HepG2 (cell line): ENCODE results near the gene CLPX. TPM values are rescaled to one million over a fixed set of nuclear protein-coding genes. Genes with fewer than 3 reads are reported as not detected.
A peak's percentile ranks its signal among the peaks of the same experiment; 100 is the strongest.

ENCODE experiments used
- ATAC-seq: fragments of 200-7000 bp; cut with Tn5 transposase; 3 replicates; pipeline ENCODE4 v1.9.1; 2020; ENCODE audit warnings: mild to moderate bottlenecking, moderate library complexity
- BruUV-seq: library from RNA; stranded (reverse); fragments of 400-500 nt; replicated peaks from 2 replicates; lab custom pipeline; 2021; lab: Mats Ljungman, UMichigan
- CTCF ChIA-PET: fragments of 300-600 bp; formaldehyde crosslinking; extraction: SDS; loops from one replicate; lab custom pipeline; 2021; ENCODE audit warnings: low total read pairs, inconsistent platforms, low intra/inter-chr PET ratio; lab: Yijun Ruan, JAX
- POLR2A ChIA-PET: fragments of 350-600 bp; sonication (Branson Sonifier 250); formaldehyde crosslinking; loops from one replicate; lab custom pipeline; 2020; ENCODE audit warnings: antibody characterized with exemption, inconsistent platforms; lab: Yijun Ruan, JAX
- DNase-seq: peaks from one replicate; pipeline ENCODE4 v3.0.0-alpha.2; 2015; ENCODE audit warnings: low spot score
- FAIRE-seq: peaks from 3 replicates; lab custom pipeline; 2011; peaks lifted over from hg19 to GRCh38; lab: Jason Lieb, UNC
- H2AFZ ChIP-seq: one replicate; pipeline ENCODE4 v1.6.1; 2011; ENCODE audit warnings: low read length, inconsistent platforms
- H3K27ac ChIP-seq: fragments of 300-600 bp; 3 replicates; pipeline ENCODE4 v1.8.0; 2011; ENCODE audit warnings: mixed run types, mild to moderate bottlenecking, mixed read lengths, low read length, inconsistent platforms; ENCODE audit not compliant: insufficient read depth; ENCODE audit errors: extremely low read length
- H3K27me3 ChIP-seq, 2 experiments: fragments of 200-600 bp in 1 of 2; 2 replicates in 1 of 2; 3 replicates in 1 of 2; pipeline versions ENCODE4 v1.6.0 to v1.8.0; 2011; ENCODE audit warnings: low read length in 2 of 2, mild to moderate bottlenecking in 2 of 2, moderate library complexity in 2 of 2, inconsistent platforms in 1 of 2; ENCODE audit not compliant: insufficient read depth in 2 of 2, control insufficient read depth in 1 of 2
- H3K36me3 ChIP-seq, 2 experiments: fragments of 200-600 bp in 1 of 2; replicated peaks in 1 of 2; 2 replicates in 1 of 2; 3 replicates in 1 of 2; pipeline versions ENCODE4 v1.5.1 to v1.8.0; 2011; ENCODE audit warnings: low read length in 2 of 2, inconsistent platforms in 1 of 2; ENCODE audit not compliant: insufficient read depth in 2 of 2, control insufficient read depth in 1 of 2
- H3K4me1 ChIP-seq: 2 replicates; pipeline ENCODE4 v1.5.1; 2012; ENCODE audit warnings: low read length, inconsistent platforms; ENCODE audit not compliant: insufficient read depth
- H3K4me2 ChIP-seq: 2 replicates; pipeline ENCODE4 v1.6.0; 2011; ENCODE audit warnings: low read depth, low read length, inconsistent platforms
- H3K4me3 ChIP-seq, 3 experiments: fragments of 200-600 bp in 1 of 3; sonication (generic), shearing (Covaris generic) in 1 of 3; replicated peaks in 1 of 3; 2 replicates each; pipeline ENCODE4 v1.5.1; 2011 to 2016; ENCODE audit warnings: low read length in 3 of 3, inconsistent platforms in 2 of 3, low read depth in 2 of 3, mild to moderate bottlenecking in 2 of 3, control low read depth in 1 of 3, mixed read lengths in 1 of 3; ENCODE audit not compliant: insufficient read depth in 1 of 3
- H3K79me2 ChIP-seq: one replicate; pipeline ENCODE4 v1.6.1; 2011; ENCODE audit warnings: low read length, inconsistent platforms; ENCODE audit not compliant: insufficient read depth
- H3K9ac ChIP-seq: 2 replicates; pipeline ENCODE4 v1.6.0; 2011; ENCODE audit warnings: mild to moderate bottlenecking, low read depth, low read length, inconsistent platforms; ENCODE audit not compliant: insufficient read depth
- H3K9me3 ChIP-seq: 2 replicates; pipeline ENCODE4 v1.5.1; 2012; ENCODE audit warnings: mild to moderate bottlenecking, low read length
- H4K20me1 ChIP-seq: 2 replicates; pipeline ENCODE4 v1.6.0; 2011; ENCODE audit warnings: inconsistent platforms, mild to moderate bottlenecking, low read length, moderate library complexity; ENCODE audit not compliant: insufficient read depth
- FOXO1 ChIP-seq: sonication (generic); formaldehyde crosslinking; IDR thresholded peaks from 2 replicates; pipeline ENCODE4 v1.4.0; 2020; ENCODE audit warnings: missing genetic modification reagents
- HDAC6 ChIP-seq: fragments of 200-600 bp; sonication (generic); IDR thresholded peaks from 2 replicates; pipeline ENCODE4 v1.7.0; 2017; ENCODE audit warnings: mild to moderate bottlenecking, antibody characterized with exemption, low read length, low read depth
- KLF16 ChIP-seq, 2 experiments: sonication (generic) in 1 of 2; formaldehyde crosslinking in 1 of 2; IDR thresholded peaks; 2 replicates each; pipeline versions ENCODE4 v1.6.1 to v1.8.0; 2016 to 2023; ENCODE audit warnings: missing genetic modification reagents in 2 of 2, missing compliant biosample characterization in 1 of 2
- MATR3 ChIP-seq: sonication (generic); formaldehyde crosslinking; IDR thresholded peaks from 2 replicates; pipeline ENCODE4 v1.4.0; 2020; ENCODE audit warnings: missing genetic modification reagents
- RAD51 ChIP-seq: fragments of 450-650 bp; IDR thresholded peaks from 2 replicates; pipeline ENCODE4 v1.6.1; 2016; ENCODE audit warnings: borderline replicate concordance
- RARG ChIP-seq: sonication (generic); formaldehyde crosslinking; IDR thresholded peaks from 2 replicates; pipeline ENCODE4 v1.4.0; 2020; ENCODE audit warnings: low read depth, mild to moderate bottlenecking, missing genetic modification reagents
- TEAD2 ChIP-seq: sonication (generic); formaldehyde crosslinking; IDR thresholded peaks from 2 replicates; pipeline ENCODE4 v1.9.0; 2021; ENCODE audit warnings: missing genetic modification reagents
- ZNF549 ChIP-seq: sonication (generic); formaldehyde crosslinking; IDR thresholded peaks from 2 replicates; pipeline ENCODE4 v1.5.0; 2020; ENCODE audit warnings: missing genetic modification reagents
- ZNF891 ChIP-seq: sonication (generic); formaldehyde crosslinking; IDR thresholded peaks from 2 replicates; pipeline ENCODE4 v1.5.0; 2020; ENCODE audit warnings: mild to moderate bottlenecking, missing genetic modification reagents
- ZSCAN9 ChIP-seq: IDR thresholded peaks from 2 replicates; pipeline ENCODE4 v1.6.1; 2016; ENCODE audit warnings: borderline replicate concordance
- WGBS: methylation state at CpG from one replicate; pipeline ENCODE4 v1.1.6; 2017; ENCODE audit warnings: low lambda C conversion rate; 5-methylcytosine and 5-hydroxymethylcytosine counted together
- in situ Hi-C: cut with HindIII; loops from 2 replicates; pipeline ENCODE4 v1.10.0; 2017; ENCODE audit warnings: low pct_unique_long_range_greater_than_20kb; ENCODE audit not compliant: extremely low pct_ligation_motif_present
- intact Hi-C: fragments of 100-400 bp; cut with micrococcal nuclease; formaldehyde crosslinking; loops from one replicate; pipeline ENCODE4 v1.10.0; 2022; ENCODE audit not compliant: unreplicated experiment
- polyA plus RNA-seq, 8 experiments: library from polyadenylated mRNA; depleted of rRNA in 3 of 8; stranded (reverse) in 7 of 8; unstranded in 1 of 8; fragments of >200 nt; fragmentation: Illumina TruSeq in 4 of 8; extraction: Trizol in 4 of 8; gene quantifications; 2 replicates each; pipeline versions ENCODE4 v1.2.1 to v1.2.3, GENCODE V29; 2011 to 2016; ENCODE audit warnings: low read depth in 4 of 8, missing spikeins in 1 of 8, mixed read lengths in 1 of 8; ENCODE audit not compliant: insufficient read depth in 1 of 8
- total RNA-seq, 5 experiments: library from RNA; depleted of rRNA; stranded (reverse); fragments of >200 nt; fragmentation: Illumina TruSeq; extraction: Trizol; gene quantifications; 2 replicates each; pipeline ENCODE4 v1.2.3, GENCODE V29; 2016; ENCODE audit warnings: low read depth in 1 of 5
- TF ChIP-seq, protein P1 (sequence below): sonication (generic); formaldehyde crosslinking; IDR thresholded peaks from 2 replicates; pipeline ENCODE4 v1.4.0; 2020; ENCODE audit warnings: mild to moderate bottlenecking, missing genetic modification reagents
- TF ChIP-seq, protein P2 (sequence below): sonication (generic); formaldehyde crosslinking; IDR thresholded peaks from 2 replicates; pipeline ENCODE4 v1.5.0; 2020; ENCODE audit warnings: mild to moderate bottlenecking, missing genetic modification reagents
- TF ChIP-seq, protein P3 (sequence below): sonication (generic); formaldehyde crosslinking; IDR thresholded peaks from 2 replicates; pipeline ENCODE4 v1.8.0; 2022; ENCODE audit warnings: missing genetic modification reagents, mild to moderate bottlenecking, borderline replicate concordance
- TF ChIP-seq, protein P4 (sequence below): sonication (generic); formaldehyde crosslinking; IDR thresholded peaks from 2 replicates; pipeline ENCODE4 v1.9.0; 2022; ENCODE audit warnings: missing genetic modification reagents, mild to moderate bottlenecking, borderline replicate concordance
- TF ChIP-seq, protein P5 (sequence below): sonication (generic); formaldehyde crosslinking; IDR thresholded peaks from 2 replicates; pipeline ENCODE4 v1.8.1; 2023; ENCODE audit warnings: mild to moderate bottlenecking, missing genetic modification reagents

Gene CLPX
- total and polyA plus RNA-seq, 2 of the 13 experiments (the other 11 are each of a cell fraction or from before 2014, with no cell fraction given): 33.9 to 61.3 TPM

DNA sequence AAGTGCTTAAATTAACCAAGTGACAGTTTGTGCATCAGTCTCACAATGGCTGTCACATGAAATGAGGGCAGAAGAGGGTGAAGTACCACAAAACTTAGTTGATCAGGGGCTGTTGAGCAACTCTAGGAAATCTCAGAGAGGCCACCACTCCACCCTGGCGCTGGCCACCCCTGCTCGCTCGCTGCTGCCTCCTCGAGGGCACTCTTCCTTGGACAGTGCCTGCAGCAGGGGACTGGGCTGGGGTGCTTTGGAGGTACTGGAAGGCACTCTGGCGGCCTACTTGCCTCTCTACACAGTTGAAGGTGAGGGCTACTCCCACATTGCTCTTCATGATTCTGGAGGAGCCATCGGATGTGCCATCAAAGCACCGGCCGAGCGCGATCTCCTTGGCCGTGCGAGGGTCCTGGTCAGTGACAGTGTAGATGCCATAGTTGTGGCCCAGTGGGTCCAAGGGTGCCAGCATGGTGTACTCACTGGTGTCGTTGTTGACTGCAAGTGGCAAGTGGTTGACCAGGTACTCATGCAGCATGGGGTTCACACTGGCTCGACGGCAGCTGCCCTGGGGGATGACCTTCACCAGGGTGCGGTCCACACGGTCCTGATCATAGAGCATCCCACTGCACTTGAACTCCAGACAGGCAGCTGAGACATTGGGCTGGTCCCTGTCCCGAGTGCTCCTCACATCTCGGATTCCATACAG, 11.6 kb upstream of the CLPX start:
- ATAC-seq: peak; percentile 43; the same call in 2 of the 3 replicates
- FAIRE-seq: no peak
- no peak for TF ChIP-seq ZNF891 (CRISPR knock-in tag)
- TF ChIP-seq ZSCAN9 (CRISPR knock-in tag): no peak
- TF ChIP-seq, protein P1, sequence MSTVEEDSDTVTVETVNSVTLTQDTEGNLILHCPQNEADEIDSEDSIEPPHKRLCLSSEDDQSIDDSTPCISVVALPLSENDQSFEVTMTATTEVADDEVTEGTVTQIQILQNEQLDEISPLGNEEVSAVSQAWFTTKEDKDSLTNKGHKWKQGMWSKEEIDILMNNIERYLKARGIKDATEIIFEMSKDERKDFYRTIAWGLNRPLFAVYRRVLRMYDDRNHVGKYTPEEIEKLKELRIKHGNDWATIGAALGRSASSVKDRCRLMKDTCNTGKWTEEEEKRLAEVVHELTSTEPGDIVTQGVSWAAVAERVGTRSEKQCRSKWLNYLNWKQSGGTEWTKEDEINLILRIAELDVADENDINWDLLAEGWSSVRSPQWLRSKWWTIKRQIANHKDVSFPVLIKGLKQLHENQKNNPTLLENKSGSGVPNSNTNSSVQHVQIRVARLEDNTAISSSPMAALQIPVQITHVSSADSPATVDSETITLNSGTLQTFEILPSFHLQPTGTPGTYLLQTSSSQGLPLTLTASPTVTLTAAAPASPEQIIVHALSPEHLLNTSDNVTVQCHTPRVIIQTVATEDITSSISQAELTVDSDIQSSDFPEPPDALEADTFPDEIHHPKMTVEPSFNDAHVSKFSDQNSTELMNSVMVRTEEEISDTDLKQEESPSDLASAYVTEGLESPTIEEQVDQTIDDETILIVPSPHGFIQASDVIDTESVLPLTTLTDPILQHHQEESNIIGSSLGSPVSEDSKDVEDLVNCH (CRISPR knock-in tag): no peak
- TF ChIP-seq FOXO1 (CRISPR knock-in tag): no peak
- TF ChIP-seq MATR3 (CRISPR knock-in tag): no peak
- TF ChIP-seq, protein P2, sequence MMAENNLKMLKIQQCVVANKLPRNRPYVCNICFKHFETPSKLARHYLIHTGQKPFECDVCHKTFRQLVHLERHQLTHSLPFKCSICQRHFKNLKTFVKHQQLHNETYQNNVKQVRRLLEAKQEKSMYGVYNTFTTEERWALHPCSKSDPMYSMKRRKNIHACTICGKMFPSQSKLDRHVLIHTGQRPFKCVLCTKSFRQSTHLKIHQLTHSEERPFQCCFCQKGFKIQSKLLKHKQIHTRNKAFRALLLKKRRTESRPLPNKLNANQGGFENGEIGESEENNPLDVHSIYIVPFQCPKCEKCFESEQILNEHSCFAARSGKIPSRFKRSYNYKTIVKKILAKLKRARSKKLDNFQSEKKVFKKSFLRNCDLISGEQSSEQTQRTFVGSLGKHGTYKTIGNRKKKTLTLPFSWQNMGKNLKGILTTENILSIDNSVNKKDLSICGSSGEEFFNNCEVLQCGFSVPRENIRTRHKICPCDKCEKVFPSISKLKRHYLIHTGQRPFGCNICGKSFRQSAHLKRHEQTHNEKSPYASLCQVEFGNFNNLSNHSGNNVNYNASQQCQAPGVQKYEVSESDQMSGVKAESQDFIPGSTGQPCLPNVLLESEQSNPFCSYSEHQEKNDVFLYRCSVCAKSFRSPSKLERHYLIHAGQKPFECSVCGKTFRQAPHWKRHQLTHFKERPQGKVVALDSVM (CRISPR knock-in tag): no peak
- no peak for TF ChIP-seq KLF16 (CRISPR knock-in tag; IDR thresholded peaks at IDR 0.05)
- TF ChIP-seq RAD51: no peak
- TF ChIP-seq ZNF549: no peak
- TF ChIP-seq RARG (CRISPR knock-in tag): no peak
- TF ChIP-seq, protein P3, sequence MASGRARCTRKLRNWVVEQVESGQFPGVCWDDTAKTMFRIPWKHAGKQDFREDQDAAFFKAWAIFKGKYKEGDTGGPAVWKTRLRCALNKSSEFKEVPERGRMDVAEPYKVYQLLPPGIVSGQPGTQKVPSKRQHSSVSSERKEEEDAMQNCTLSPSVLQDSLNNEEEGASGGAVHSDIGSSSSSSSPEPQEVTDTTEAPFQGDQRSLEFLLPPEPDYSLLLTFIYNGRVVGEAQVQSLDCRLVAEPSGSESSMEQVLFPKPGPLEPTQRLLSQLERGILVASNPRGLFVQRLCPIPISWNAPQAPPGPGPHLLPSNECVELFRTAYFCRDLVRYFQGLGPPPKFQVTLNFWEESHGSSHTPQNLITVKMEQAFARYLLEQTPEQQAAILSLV (CRISPR knock-in tag): no peak
- no peak for TF ChIP-seq TEAD2
- TF ChIP-seq, protein P4, sequence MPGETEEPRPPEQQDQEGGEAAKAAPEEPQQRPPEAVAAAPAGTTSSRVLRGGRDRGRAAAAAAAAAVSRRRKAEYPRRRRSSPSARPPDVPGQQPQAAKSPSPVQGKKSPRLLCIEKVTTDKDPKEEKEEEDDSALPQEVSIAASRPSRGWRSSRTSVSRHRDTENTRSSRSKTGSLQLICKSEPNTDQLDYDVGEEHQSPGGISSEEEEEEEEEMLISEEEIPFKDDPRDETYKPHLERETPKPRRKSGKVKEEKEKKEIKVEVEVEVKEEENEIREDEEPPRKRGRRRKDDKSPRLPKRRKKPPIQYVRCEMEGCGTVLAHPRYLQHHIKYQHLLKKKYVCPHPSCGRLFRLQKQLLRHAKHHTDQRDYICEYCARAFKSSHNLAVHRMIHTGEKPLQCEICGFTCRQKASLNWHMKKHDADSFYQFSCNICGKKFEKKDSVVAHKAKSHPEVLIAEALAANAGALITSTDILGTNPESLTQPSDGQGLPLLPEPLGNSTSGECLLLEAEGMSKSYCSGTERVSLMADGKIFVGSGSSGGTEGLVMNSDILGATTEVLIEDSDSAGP (CRISPR knock-in tag): no peak
- TF ChIP-seq HDAC6: no peak
- TF ChIP-seq, protein P5, sequence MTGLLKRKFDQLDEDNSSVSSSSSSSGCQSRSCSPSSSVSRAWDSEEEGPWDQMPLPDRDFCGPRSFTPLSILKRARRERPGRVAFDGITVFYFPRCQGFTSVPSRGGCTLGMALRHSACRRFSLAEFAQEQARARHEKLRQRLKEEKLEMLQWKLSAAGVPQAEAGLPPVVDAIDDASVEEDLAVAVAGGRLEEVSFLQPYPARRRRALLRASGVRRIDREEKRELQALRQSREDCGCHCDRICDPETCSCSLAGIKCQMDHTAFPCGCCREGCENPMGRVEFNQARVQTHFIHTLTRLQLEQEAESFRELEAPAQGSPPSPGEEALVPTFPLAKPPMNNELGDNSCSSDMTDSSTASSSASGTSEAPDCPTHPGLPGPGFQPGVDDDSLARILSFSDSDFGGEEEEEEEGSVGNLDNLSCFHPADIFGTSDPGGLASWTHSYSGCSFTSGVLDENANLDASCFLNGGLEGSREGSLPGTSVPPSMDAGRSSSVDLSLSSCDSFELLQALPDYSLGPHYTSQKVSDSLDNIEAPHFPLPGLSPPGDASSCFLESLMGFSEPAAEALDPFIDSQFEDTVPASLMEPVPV (CRISPR knock-in tag): no peak

More for the DNA sequence above, 11.6 kb upstream of the CLPX start:
- POLR2A ChIA-PET: no interaction called here
- Histone ChIP-seq H3K4me1 (peaks cover 6% of the 10 kb centered on the region; the same call in 1 of the 2 replicates), H3K4me3 (no peak overlapping the region), H3K4me2 (no peak overlapping the region), H3K9me3 (no peaks in the 10 kb centered on the region), H3K79me2 (no peaks in the 10 kb centered on the region), H3K27ac (no peak overlapping the region), H4K20me1 (no peaks in the 10 kb centered on the region), H3K36me3 (no peaks in the 10 kb centered on the region), H2AFZ (no peak overlapping the region), H3K9ac (no peak overlapping the region), H3K27me3 (peaks cover 2 to 3% of the 10 kb centered on the region in 2 experiments; a peak in 3 of 5 replicates)
- in situ Hi-C loops: loop anchor here (5.0 kb wide), 1 partner anchor 76 kb away; no protein-coding TSS in a partner anchor
- CTCF ChIA-PET: no interaction called here
- intact Hi-C loops: no loop called here
- BruUV-seq: no TSS peak
- 80% methylated on average over 5 of the region's 19 CpGs for WGBS
- no peak for DNase-seq
